GM19023 (cell line): Measurements from ENCODE around the gene ZNF10.

ENCODE experiments used
- ATAC-seq: cut with Tn5 transposase; IDR thresholded peaks from one replicate; pipeline ENCODE4 v1.9.1; 2021; ENCODE audit warnings: mild to moderate bottlenecking, moderate library complexity; ENCODE audit not compliant: unreplicated experiment

The ZNF10 gene

DNA sequence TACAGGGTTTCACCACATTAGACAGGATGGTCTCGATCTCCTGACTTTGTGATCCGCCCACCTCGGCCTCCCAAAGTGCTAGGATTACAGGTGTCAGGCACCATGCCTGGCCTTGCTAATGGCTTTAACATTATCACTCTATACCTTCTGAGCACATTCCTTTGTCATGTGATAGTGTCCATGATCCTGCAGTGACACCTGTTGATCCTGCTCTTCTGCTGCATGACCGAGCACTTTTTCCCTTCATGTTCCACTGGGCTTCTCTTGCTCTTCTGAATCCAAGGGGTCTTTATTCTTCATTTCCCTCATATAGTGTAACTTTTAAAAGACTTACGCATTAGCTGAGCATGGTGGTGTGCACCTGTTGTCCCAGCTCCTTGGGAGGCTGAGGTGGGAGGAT is 62.4 kb downstream of the ZNF10 start:
- no peak for ATAC-seq

DNA sequence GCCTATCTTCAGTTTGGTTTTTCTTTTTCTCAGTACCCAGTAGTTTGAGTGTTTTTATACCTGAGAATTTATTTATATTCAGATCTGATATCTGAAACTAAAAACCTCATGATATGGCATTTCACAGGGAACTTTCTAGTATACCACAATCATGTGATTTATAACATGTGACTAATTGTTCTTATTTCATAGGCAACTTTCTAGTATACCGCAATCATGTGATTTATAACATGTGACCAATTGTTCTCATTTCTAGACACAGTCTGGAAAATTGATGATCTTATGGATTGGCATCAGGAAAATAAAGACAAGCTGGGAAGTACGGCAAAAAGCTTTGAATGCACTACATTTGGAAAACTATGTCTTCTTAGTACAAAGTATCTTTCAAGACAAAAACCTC is 71.5 kb downstream of the ZNF10 start:
- no peak for ATAC-seq

DNA sequence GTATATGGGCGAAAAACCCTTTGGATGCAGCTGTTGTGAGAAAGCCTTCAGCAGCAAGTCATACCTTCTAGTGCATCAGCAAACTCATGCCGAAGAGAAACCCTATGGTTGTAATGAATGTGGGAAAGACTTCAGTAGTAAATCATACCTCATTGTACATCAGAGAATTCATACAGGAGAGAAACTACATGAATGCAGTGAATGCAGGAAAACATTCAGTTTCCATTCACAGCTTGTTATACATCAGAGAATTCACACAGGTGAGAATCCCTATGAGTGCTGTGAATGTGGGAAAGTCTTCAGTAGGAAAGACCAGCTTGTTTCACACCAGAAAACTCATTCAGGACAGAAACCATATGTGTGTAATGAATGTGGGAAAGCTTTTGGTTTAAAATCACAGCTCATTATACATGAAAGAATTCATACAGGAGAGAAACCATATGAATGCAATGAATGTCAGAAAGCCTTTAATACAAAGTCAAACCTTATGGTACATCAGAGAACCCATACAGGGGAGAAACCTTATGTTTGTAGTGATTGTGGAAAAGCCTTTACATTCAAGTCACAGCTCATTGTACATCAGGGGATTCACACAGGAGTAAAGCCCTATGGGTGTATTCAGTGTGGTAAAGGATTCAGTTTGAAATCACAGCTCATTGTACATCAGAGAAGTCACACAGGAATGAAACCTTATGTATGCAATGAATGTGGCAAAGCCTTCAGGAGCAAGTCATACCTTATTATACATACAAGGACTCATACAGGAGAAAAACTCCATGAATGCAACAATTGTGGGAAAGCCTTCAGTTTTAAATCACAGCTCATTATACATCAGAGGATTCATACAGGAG is 72.3 kb downstream of the ZNF10 start:
- ATAC-seq, result no peak

DNA sequence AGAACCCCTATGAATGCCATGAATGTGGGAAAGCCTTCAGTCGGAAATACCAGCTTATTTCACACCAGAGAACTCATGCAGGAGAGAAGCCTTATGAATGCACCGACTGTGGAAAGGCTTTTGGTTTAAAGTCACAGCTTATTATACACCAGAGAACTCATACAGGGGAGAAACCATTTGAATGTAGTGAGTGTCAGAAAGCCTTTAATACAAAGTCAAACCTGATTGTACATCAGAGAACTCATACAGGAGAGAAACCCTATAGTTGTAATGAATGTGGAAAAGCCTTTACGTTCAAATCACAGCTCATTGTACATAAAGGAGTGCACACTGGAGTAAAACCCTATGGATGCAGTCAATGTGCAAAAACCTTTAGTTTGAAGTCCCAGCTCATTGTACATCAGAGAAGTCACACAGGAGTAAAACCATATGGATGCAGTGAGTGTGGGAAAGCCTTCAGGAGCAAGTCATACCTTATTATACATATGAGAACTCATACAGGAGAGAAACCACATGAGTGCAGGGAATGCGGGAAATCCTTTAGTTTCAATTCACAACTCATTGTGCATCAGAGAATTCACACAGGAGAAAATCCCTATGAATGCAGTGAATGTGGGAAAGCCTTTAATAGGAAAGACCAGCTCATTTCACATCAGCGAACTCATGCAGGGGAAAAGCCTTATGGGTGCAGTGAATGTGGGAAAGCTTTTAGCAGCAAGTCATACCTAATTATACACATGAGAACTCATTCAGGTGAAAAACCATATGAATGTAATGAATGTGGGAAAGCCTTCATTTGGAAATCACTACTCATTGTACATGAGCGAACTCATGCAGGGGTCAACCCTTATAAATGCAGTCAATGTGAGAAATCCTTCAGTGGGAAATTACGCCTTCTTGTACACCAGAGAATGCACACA is 73.2 kb downstream of the ZNF10 start:
- no peak for ATAC-seq

DNA sequence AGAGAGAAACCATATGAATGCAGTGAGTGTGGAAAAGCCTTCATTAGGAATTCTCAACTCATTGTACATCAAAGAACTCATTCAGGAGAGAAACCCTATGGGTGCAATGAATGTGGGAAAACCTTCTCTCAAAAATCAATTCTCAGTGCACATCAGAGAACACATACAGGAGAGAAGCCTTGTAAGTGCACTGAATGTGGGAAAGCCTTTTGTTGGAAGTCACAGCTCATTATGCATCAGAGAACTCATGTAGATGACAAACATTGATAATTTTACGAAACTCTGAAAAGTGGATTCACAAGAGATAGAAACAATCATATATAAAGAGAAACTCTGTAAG is 73.8 kb downstream of the ZNF10 start:
- no peak for ATAC-seq

DNA sequence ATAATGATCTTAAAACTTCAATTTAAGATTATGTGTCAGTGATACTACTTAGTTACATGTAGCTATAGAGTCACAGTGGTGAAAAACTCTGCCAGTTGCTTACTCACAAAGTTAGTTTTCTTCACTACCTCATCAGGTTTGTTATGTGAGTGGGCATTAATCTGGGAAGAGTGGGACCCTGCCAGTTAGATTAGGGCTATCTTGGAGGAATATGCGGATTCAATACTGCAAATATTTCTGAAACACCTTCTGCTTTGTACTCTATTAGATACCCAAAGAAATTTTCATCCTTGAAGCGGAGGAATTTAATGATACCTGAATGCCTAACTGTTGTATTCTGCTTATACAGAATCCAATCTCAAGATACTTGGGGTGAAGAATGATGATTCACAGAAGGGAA is 76.0 kb downstream of the ZNF10 start:
- ATAC-seq, result no peak
